ENCODE measurements around the gene HCRTR1. TPM values are rescaled to one million over a fixed set of nuclear protein-coding genes. Genes with fewer than 3 reads are reported as not detected.

The HCRTR1 gene
- total RNA-seq, 1 donor from 2014 or later: not detected

GRCh38 chr1:31620631-31621497 lies 3.4 kb downstream of the HCRTR1 start:
- Mint-ChIP-seq H3K4me3 (ENCODE audit: low read depth) (no peak overlapping the region), H3K36me3 (ENCODE audit: insufficient read depth) (no peaks in the 10 kb centered on the region), H3K4me1 (ENCODE audit: low read depth) (peaks cover 2% of the 10 kb centered on the region), H3K27me3 (peaks cover 30% of the 10 kb centered on the region), H3K27ac (no peak overlapping the region), H3K9me3 (ENCODE audit: low read depth) (no peaks in the 10 kb centered on the region)
- DNase-seq (ENCODE audit: low spot score, unreplicated experiment): no peak
- TF ChIP-seq CTCF (IDR thresholded peaks at IDR 0.05; ENCODE audit: unreplicated experiment): no peak

DNA sequence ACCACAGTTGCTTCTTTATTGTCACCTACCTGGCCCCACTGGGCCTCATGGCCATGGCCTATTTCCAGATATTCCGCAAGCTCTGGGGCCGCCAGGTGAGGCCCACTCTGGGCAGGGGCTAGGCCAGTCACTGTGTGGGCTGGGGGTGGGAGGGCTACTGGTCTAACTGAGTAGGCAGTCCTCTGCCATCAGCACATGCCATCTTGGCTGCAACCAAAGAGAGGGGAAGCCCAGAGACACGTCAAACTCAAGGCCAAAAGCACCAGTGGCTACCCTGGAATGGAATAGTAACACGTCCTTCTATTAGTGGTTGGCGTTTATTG lies 4.0 kb downstream of the HCRTR1 start:
- Mint-ChIP-seq H3K27me3 (peaks cover 24% of the 10 kb centered on the region), H3K36me3 (ENCODE audit: insufficient read depth) (no peaks in the 10 kb centered on the region), H3K4me3 (ENCODE audit: low read depth) (no peak overlapping the region), H3K27ac (no peak overlapping the region), H3K9me3 (ENCODE audit: low read depth) (no peaks in the 10 kb centered on the region), H3K4me1 (ENCODE audit: low read depth) (peaks cover 2% of the 10 kb centered on the region)
- DNase-seq (ENCODE audit: low spot score, unreplicated experiment): no peak
- TF ChIP-seq CTCF (IDR thresholded peaks at IDR 0.05; ENCODE audit: unreplicated experiment): no peak

GRCh38 chr1:31621847-31622730 lies 4.6 kb downstream of the HCRTR1 start:
- no peak overlapping the region for H3K27ac Mint-ChIP-seq
- H3K27me3 Mint-ChIP-seq: peaks cover 17% of the 10 kb centered on the region
- H3K4me3 Mint-ChIP-seq (ENCODE audit: low read depth): no peak overlapping the region
- peaks cover 2% of the 10 kb centered on the region for H3K4me1 Mint-ChIP-seq (ENCODE audit: low read depth)
- no peak for TF ChIP-seq CTCF (IDR thresholded peaks at IDR 0.05; ENCODE audit: unreplicated experiment)
- DNase-seq (ENCODE audit: low spot score, unreplicated experiment): no peak
- H3K9me3 Mint-ChIP-seq (ENCODE audit: low read depth): no peaks in the 10 kb centered on the region
- H3K36me3 Mint-ChIP-seq (ENCODE audit: insufficient read depth): no peaks in the 10 kb centered on the region

DNA sequence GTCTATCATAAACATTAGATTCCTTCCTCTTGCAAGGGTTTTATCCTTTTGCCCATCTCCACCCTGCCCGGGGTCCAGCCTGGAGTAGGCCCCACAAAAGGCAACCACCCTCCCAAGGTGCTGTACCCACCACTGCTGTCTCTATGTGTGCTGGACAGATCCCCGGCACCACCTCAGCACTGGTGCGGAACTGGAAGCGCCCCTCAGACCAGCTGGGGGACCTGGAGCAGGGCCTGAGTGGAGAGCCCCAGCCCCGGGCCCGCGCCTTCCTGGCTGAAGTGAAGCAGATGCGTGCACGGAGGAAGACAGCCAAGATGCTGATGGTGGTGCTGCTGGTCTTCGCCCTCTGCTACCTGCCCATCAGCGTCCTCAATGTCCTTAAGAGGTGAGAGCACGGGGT lies 5.9 kb downstream of the HCRTR1 start:
- no peak for TF ChIP-seq CTCF (IDR thresholded peaks at IDR 0.05; ENCODE audit: unreplicated experiment)
- no peak overlapping the region for H3K4me3 Mint-ChIP-seq (ENCODE audit: low read depth)
- DNase-seq (ENCODE audit: low spot score, unreplicated experiment): no peak

GRCh38 chr1:31624309-31624708 lies 6.8 kb downstream of the HCRTR1 start:
- no peak for TF ChIP-seq CTCF (IDR thresholded peaks at IDR 0.05; ENCODE audit: unreplicated experiment)
- H3K4me3 Mint-ChIP-seq (ENCODE audit: low read depth): no peak overlapping the region
- H3K9me3 Mint-ChIP-seq (ENCODE audit: low read depth): no peaks in the 10 kb centered on the region
- peaks cover 3% of the 10 kb centered on the region for H3K27me3 Mint-ChIP-seq
- no peaks in the 10 kb centered on the region for H3K4me1 Mint-ChIP-seq (ENCODE audit: low read depth)
- peaks cover 1% of the 10 kb centered on the region for H3K36me3 Mint-ChIP-seq (ENCODE audit: insufficient read depth)
- no peak overlapping the region for H3K27ac Mint-ChIP-seq
- no peak for DNase-seq (ENCODE audit: low spot score, unreplicated experiment)

More for the DNA sequence above, 5.9 kb downstream of the HCRTR1 start:
- Mint-ChIP-seq H3K4me1 (ENCODE audit: low read depth) (no peaks in the 10 kb centered on the region), H3K36me3 (ENCODE audit: insufficient read depth) (no peaks in the 10 kb centered on the region), H3K27ac (no peak overlapping the region), H3K27me3 (peaks cover 13% of the 10 kb centered on the region), H3K9me3 (ENCODE audit: low read depth) (no peaks in the 10 kb centered on the region)
